GM12864 (cell line): ENCODE measurements around the gene HFM1.

ENCODE experiments used
- DNase-seq: peaks from one replicate; pipeline ENCODE4 v3.0.0-alpha.2; 2011; ENCODE audit warnings: low read depth
- H3K4me3 ChIP-seq: 2 replicates; pipeline ENCODE4 v1.5.1; 2011; ENCODE audit warnings: mild to moderate bottlenecking, low read depth, low read length, control low read depth
- TF ChIP-seq, protein P1 (sequence below): IDR thresholded peaks from 2 replicates; pipeline ENCODE4 v1.5.1; 2011; ENCODE audit warnings: low read depth, mild to moderate bottlenecking, moderate library complexity, low read length, control low read depth, inconsistent platforms; ENCODE audit errors: missing control alignments

Gene HFM1

DNA sequence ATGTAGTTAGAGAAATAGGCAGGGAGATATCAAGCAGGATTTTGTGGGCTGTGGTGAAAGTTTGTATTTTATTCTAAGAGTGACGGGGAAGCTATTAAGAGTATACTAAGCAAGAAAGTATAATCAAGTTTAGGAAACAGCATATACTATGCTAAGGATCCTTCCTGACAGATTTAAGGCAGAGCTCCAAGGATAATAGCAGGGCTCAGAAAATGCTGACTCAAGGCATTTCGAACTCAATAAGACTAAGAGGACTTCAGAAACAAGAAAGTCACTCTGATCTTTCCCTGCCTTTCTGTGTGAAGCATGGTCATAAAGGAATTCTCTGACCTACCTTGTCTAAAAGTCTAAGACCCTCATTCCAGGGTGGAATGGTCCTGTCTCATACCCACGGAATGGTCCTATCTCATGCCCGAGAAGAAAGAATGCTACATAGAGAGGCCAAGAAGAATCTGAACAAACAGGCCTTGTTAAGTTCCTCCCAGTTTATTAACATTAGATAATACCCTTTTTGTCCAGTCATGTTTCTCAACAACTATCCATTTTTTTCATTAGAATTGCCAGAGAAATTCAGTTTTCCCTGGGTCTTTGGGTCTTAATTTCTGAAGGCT, 59.1 kb downstream of the HFM1 start:
- H3K4me3 ChIP-seq = no peak overlapping the region
- TF ChIP-seq, protein P1, sequence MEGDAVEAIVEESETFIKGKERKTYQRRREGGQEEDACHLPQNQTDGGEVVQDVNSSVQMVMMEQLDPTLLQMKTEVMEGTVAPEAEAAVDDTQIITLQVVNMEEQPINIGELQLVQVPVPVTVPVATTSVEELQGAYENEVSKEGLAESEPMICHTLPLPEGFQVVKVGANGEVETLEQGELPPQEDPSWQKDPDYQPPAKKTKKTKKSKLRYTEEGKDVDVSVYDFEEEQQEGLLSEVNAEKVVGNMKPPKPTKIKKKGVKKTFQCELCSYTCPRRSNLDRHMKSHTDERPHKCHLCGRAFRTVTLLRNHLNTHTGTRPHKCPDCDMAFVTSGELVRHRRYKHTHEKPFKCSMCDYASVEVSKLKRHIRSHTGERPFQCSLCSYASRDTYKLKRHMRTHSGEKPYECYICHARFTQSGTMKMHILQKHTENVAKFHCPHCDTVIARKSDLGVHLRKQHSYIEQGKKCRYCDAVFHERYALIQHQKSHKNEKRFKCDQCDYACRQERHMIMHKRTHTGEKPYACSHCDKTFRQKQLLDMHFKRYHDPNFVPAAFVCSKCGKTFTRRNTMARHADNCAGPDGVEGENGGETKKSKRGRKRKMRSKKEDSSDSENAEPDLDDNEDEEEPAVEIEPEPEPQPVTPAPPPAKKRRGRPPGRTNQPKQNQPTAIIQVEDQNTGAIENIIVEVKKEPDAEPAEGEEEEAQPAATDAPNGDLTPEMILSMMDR = no peak
- DNase-seq = no peak

DNA sequence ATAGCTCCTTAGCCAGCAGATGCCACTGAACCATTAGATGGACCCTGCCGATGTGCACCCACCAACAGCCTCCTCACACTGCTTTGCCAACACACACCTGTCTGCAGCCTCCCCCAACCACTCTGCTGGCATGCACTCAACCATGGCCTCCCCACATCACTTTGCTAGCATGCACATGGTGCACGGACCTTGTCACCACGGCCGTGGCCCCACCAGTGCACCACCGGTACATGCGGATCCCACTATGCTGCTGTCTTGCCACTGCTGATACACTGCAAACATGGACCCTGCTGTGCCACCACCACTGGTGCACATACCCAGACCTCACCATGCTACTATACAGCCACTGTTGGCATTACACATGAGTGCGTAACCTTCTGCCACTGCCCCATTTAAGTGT, 66.1 kb downstream of the HFM1 start:
- TF ChIP-seq, protein P1 = no peak

DNA sequence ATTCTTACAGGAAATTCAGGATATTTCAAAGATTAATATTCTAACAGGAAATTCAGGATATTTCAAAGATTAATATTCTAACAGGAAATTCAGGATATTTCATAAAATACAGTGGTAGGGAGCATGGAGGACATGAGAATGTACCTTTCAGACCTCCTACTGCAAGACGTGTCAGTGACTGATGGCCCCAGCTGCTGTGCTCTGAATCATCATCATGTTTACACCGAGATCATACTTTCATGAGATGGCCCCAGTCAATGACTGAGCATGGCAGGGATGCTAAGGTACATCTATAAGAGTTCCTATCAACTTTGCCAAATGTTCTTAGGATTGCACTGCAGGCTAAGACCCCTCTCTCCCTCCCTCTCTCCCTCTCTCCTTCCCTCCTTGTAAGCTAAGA, 69.0 kb downstream of the HFM1 start:
- no peak for DNase-seq
- TF ChIP-seq, protein P1 = no peak
- no peak overlapping the region for H3K4me3 ChIP-seq

More for the DNA sequence above, 66.1 kb downstream of the HFM1 start:
- DNase-seq = no peak
- no peak overlapping the region for H3K4me3 ChIP-seq

DNA sequence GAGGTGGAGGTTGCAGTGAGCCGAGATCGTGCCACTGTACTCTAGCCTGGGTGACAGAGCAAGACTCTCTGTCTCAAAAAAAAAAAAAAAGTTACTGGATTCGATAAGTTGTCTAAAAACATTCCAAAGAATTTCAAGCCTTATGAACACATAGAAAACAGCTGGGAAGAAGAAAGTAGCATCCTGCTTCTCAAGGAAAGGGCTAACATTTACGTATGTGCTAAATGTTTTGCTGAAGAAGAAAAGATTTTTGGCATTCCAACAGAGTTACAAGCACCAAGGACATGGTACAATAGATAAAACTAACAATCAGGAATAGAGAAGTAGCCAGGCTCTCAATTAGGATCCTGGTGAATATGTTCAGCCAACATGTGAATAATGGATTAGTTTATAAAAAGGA, 69.8 kb downstream of the HFM1 start:
- TF ChIP-seq, protein P1 = no peak
- no peak overlapping the region for H3K4me3 ChIP-seq
- no peak for DNase-seq

DNA sequence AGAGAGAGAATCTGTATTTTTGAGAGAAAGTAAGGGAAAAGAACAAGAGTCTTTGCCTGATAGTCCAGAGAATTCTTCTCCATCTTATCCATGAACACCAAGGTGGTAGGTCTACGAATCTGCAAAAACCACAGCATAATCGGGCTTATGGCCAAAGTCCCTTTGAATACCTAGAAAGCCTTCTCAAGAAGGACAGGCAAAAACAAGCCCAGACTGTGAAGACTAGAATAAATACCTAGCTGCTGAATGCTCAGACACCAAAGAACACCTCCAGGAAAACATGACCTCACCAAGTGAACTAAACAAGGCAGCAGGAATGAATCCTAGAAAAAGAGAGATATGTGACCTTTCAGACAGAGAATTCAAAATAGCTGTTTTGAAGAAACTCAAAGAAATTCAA, 79.2 kb downstream of the HFM1 start:
- TF ChIP-seq, protein P1 = no peak
- DNase-seq = no peak
- no peak overlapping the region for H3K4me3 ChIP-seq

DNA sequence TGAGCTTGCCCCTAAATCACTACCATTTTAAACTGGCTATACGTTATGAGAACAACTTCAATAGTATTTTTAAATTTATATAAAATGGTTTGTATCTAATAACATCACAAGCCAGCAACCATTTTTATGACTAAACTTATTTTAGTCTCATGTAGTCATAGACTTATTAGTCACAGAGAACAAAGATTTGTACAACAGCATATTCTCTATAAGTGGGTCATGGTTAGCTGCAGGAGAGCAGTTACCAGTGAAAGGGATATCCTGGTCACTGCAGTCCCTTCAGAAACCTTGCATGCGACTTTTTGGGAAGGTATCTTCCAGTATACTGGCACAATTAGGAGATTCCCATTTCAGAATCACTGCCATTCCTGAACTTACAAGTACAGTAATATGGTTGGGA, 90.0 kb downstream of the HFM1 start:
- H3K4me3 ChIP-seq = no peak overlapping the region
- TF ChIP-seq, protein P1 = no peak
- no peak for DNase-seq

DNA sequence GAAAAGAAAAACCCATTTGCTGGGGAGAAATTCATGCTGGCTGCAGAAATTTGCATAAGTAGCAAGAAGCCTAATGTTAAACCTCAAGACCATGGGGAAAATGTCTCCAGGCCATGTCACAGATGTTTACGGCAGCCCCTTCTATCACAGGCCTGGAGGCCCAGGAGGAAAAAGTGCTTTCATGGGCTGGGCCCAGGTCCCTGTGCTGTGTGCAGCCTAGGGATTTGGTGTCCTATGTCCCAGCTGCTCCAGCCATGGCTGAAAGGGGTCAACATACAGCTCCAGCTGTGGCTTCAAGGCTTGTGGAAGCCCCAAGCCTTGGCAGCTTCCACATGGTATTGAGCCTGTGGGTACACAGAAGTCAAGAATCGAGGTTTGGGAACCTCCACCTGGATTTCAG, 93.0 kb downstream of the HFM1 start:
- no peak overlapping the region for H3K4me3 ChIP-seq
- TF ChIP-seq, protein P1 = no peak
- DNase-seq = no peak
